HFFc6 (cell line): ENCODE results near the gene KCNA2. TPM values are rescaled to one million over a fixed set of nuclear protein-coding genes. Genes with fewer than 3 reads are reported as not detected.

Experiments used
- DNase-seq: peaks from one replicate; pipeline ENCODE4 v3.0.0-alpha.2; 2018
- H3K27ac Mint-ChIP-seq: 2 replicates; pipeline ENCODE4 v1.8.0; 2020; ENCODE audit warnings: mild to moderate bottlenecking, mixed read lengths
- H3K27me3 Mint-ChIP-seq: 2 replicates; pipeline ENCODE4 v1.8.0; 2021; ENCODE audit warnings: mild to moderate bottlenecking, moderate library complexity, mixed read lengths; ENCODE audit not compliant: insufficient read depth
- H3K36me3 Mint-ChIP-seq: 2 replicates; pipeline ENCODE4 v1.8.0; 2021; ENCODE audit warnings: low read depth, mixed read lengths
- H3K4me1 Mint-ChIP-seq: 2 replicates; pipeline ENCODE4 v1.8.0; 2020; ENCODE audit warnings: low read depth, mixed read lengths
- H3K4me3 Mint-ChIP-seq: 2 replicates; pipeline ENCODE4 v1.8.0; 2020; ENCODE audit warnings: mild to moderate bottlenecking, moderate library complexity, mixed read lengths
- H3K9me3 Mint-ChIP-seq: 2 replicates; pipeline ENCODE4 v1.8.0; 2020; ENCODE audit warnings: mild to moderate bottlenecking, mixed read lengths
- CTCF ChIP-seq: fragments of 200-600 bp; sonication (generic); IDR thresholded peaks from 2 replicates; pipeline ENCODE4 v1.5.0; 2021; ENCODE audit warnings: antibody characterized with exemption, mild to moderate bottlenecking
- total RNA-seq, 6 experiments: library from RNA; stranded (reverse); fragmentation: NEBNext Ultra II Directional; extraction: Animal tissue kit (Norgen Biotek cat#: 25700); gene quantifications; 2 replicates in 1 of 6; 3 replicates in 5 of 6; pipeline ENCODE4 v1.2.3, GENCODE V29; 2021

KCNA2 gene
- total RNA-seq, 6 experiments from 2014 or later = not detected

- no peak overlapping the region for H3K27ac Mint-ChIP-seq
- H3K4me3 Mint-ChIP-seq = no peak overlapping the region
- DNase-seq = no peak
Measured at GRCh38 chr1:110591956-110592355, 14.2 kb downstream of the KCNA2 start.

GRCh38 chr1:110588991-110589390 is 17.2 kb downstream of the KCNA2 start:
- Mint-ChIP-seq H3K27ac (no peak overlapping the region), H3K4me3 (no peak overlapping the region), H3K36me3 (no peaks in the 10 kb centered on the region), H3K9me3 (no peaks in the 10 kb centered on the region), H3K27me3 (peaks cover 28% of the 10 kb centered on the region), H3K4me1 (no peaks in the 10 kb centered on the region)
- TF ChIP-seq CTCF = no peak
- no peak for DNase-seq

More at GRCh38 chr1:110591956-110592355, 14.2 kb downstream of the KCNA2 start:
- Mint-ChIP-seq H3K27me3 (peaks cover 17% of the 10 kb centered on the region), H3K4me1 (no peaks in the 10 kb centered on the region), H3K9me3 (no peaks in the 10 kb centered on the region), H3K36me3 (no peaks in the 10 kb centered on the region)
- TF ChIP-seq CTCF = no peak

DNA sequence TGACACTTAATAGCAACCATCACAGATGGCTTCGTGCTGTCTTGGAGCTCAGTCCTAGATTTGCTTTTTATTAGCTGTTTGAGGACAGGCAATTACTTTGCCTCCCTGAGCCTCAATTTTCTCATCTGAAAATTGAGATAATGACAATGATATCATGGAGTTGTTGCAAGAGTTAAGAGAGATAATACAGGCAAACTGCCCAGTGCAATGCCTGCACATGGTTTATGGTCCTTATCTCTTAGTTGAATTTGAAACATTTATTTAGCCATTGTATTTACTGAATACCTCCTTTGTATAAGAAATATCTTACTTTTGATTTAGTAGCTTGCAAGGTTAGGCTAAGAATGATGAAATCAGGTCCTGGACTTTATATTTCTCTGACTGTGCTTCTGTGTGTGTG is 17.7 kb downstream of the KCNA2 start:
- Mint-ChIP-seq H3K27ac (no peak overlapping the region), H3K4me1 (no peaks in the 10 kb centered on the region), H3K4me3 (no peak overlapping the region), H3K9me3 (no peaks in the 10 kb centered on the region), H3K27me3 (peaks cover 23% of the 10 kb centered on the region), H3K36me3 (no peaks in the 10 kb centered on the region)
- no peak for DNase-seq
- no peak for TF ChIP-seq CTCF

GRCh38 chr1:110587906-110588305 is 18.3 kb downstream of the KCNA2 start:
- no peak for DNase-seq
- no peak for TF ChIP-seq CTCF
- Mint-ChIP-seq H3K4me1 (no peaks in the 10 kb centered on the region), H3K4me3 (no peak overlapping the region), H3K9me3 (no peaks in the 10 kb centered on the region), H3K27ac (no peak overlapping the region), H3K36me3 (no peaks in the 10 kb centered on the region), H3K27me3 (peaks cover 23% of the 10 kb centered on the region)

DNA sequence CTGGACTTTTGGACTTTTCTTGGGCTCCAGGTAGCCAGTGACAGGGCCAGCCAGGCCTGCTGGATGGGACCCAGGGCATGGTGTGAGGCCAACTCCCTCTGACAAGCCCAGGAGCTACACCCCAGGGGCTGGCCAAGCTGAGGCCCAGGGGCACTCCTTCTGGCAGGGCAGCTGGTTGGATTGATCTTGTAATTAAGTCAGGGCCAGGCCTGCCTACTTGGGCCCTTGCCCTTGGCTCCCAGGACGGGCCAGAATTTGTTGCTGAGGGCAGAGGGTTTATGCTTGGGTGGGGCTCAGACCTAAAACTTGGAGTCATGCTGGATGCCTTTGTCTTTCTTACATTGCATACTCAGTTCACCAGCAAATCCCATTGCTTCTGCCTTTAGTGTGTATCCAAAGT is 20.7 kb downstream of the KCNA2 start:
- H3K9me3 Mint-ChIP-seq = no peaks in the 10 kb centered on the region
- H3K36me3 Mint-ChIP-seq = no peaks in the 10 kb centered on the region
- no peak for TF ChIP-seq CTCF
- H3K4me1 Mint-ChIP-seq = no peaks in the 10 kb centered on the region
- peaks cover 30% of the 10 kb centered on the region; the same call in 1 of the 2 replicates for H3K27me3 Mint-ChIP-seq
- H3K27ac Mint-ChIP-seq = no peak overlapping the region
- no peak overlapping the region for H3K4me3 Mint-ChIP-seq
- no peak for DNase-seq

GRCh38 chr1:110584045-110584444 is 22.1 kb downstream of the KCNA2 start:
- H3K9me3 Mint-ChIP-seq = no peaks in the 10 kb centered on the region
- no peaks in the 10 kb centered on the region for H3K4me1 Mint-ChIP-seq
- no peak overlapping the region for H3K4me3 Mint-ChIP-seq
- peaks cover 30% of the 10 kb centered on the region; the same call in 1 of the 2 replicates for H3K27me3 Mint-ChIP-seq
- H3K36me3 Mint-ChIP-seq = no peaks in the 10 kb centered on the region
- TF ChIP-seq CTCF = no peak
- no peak overlapping the region for H3K27ac Mint-ChIP-seq
- no peak for DNase-seq
